Stimulated activated naive CD8-positive, alpha-beta T cell treated with anti-CD3 and anti-CD28 coated beads, Interleukin-15, Interleukin-2, amounts not matched to agents 100 U/mL and 50 U/mL, for 24 hours (primary cell): ENCODE results near the gene GPR180.
A peak's percentile ranks its signal among the peaks of the same experiment; 100 is the strongest.
"Not testable (repeated sequence)": the region's sequence is repeated elsewhere in the genome, so short reads cannot be mapped to it uniquely, and the experiment has no call there.

Experiments used
- ATAC-seq: fragments of 150-1000 bp; cut with Tn5 transposase; one replicate; pipeline ENCODE4 v1.10.0; 2021
- DNase-seq: peaks from one replicate; pipeline ENCODE4 v3.0.0; 2021

The GPR180 gene

DNA sequence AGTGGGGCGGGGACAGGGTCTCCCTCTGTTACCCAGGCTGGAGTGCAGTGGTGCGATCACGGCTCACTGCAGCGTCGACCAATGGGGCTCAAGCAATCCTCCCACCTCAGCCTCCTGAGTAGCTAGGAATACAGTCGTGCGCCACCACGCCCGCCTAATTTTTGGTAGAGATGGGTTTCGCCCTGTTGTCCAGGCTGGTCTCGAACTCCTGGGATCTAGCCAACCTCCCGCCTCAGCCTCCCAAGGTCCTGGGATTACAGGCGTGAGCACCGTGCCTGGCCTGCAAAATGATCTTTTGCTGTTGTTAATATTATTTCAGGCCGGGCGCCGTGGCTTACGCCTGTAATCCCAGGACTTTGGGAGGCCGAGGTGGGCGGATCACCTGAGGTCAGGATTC is 5.1 kb upstream of the GPR180 start:
- DNase-seq = peak; percentile 11
- no peak for ATAC-seq

DNA sequence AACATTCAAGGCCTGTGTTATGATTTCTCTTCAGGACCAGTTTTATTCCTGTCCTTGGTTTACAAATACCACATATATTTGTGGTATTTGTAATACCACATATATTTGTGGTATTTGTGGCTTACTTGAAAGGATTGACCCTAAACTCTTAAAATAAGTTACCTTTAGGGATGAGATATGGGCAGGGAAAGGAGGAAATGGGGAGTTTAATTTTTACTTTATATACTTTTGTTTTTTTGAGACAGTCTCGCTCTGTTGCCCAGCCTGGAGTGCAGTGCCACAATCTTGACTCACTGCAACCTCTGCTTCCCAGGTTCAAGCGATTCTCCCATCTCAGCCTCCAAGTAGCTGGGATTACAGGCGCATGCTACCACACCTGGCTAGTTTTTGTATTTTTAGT is 3.4 kb upstream of the GPR180 start:
- no peak for DNase-seq
- no peak for ATAC-seq

DNA sequence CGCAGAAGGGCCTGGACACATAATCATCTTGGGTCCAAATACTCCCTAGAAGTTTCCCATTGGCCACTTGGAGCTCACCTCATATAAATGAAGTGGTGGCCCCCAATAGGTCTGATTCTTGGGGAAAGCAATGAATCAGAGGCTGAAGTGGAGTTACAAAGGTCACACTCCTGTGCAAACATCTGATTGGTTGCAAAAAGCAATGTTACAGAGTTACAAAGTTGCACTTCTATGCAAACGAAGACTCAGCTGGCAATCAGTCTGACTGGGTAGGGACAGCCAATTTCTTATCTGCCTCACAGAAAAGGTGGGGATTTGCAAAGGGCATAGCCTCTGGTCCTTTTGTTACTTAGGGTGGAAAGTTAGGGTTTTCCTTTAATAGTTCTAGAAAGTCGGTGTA is 1.8 kb upstream of the GPR180 start:
- ATAC-seq (no peak), DNase-seq (no peak)

DNA sequence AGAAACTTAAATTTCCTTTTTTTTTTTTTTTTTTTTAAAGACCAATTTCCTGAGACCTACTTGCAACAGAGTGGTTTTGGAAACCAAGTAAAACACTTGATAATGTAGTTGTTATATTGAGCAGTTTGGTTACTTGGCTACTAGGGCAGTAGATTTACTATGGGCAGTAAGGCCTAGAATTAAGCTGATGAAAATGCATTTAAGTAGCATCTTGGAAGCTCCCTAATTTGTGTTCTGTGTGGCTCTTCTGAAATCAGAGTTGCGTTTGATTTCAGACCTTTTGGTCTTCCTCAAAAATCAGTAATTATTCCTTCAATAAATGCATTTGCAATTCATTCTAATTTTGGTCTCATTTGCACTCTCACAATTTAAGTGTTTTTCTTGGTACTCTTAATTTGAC is 810 bp downstream of the GPR180 start:
- ATAC-seq = no peak
- no peak for DNase-seq

DNA sequence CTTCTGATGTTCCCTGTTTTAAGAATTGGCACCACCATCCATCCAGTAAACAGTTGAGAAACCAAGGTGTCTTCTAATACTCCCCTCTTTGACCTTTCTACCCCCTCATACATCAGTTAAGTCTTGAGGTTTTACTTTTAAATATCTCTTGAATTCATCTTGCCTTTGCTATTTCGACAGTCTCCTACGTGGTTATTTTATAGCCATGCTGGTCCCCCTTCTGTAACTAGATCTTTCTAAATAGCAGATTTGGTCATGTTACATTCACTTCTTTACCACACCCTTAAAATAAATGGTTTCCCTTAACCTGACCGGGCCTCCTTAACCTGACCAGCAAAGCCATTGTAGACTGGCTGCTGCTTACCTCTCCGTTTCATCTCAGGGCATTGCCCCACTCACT is 5.4 kb downstream of the GPR180 start:
- ATAC-seq = no peak
- DNase-seq = no peak

DNA sequence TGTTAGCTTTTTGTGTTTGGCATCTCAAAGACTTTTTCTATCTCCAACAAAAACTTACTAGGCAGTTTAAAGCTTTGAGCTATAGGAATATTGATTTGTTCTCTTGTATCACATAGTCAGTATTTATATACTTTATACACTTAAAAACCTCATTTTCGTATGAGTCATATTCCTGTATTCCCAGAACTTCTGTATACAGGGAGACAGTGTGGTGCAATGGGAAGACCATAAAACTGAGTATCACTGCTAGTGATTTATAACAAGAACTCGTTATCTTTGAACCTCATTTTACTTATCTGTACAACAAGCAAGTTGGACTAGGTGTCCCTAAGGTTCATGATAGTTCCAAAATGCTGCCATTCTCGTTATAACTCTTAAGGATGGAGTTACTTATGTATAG is 6.3 kb downstream of the GPR180 start:
- ATAC-seq (no peak), DNase-seq (no peak)

DNA sequence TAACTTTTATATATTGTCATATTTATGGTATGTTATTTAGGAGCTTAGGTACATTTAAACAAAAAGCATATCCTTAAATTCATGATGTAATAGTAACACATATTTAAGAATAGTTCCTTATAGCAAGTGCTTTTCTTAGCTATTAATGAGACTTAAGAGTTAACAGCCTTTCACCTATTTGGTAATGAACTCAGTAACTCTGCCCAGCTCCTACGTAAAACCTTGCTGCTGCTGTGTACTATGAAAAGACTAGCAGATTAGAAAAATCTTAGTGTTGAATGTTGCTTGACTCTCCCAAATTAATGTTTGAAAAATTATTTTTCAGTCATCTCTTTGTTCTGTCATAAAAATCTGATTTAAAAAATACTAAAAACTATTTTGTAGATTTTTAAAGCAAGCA is 6.9 kb downstream of the GPR180 start:
- no peak for DNase-seq
- no peak for ATAC-seq

DNA sequence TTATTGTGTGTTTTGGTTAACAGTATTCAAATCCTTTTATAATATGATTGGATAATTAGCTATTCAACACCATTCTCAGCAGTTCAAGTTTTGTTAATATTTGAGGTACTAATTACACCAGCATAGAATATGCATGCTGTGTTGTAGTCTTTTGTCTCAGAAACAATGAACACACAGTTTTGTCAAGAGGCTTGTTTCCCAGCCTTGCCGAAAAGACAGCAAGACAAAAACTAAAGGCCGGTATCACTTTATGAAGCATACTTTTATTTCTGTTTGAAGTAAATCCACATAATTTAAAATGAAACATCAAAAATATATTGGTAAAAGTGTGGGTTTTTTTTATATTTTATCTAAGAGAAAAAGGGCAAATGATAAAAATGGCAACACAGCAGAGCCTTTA is 7.5 kb downstream of the GPR180 start:
- DNase-seq (no peak), ATAC-seq (no peak)

DNA sequence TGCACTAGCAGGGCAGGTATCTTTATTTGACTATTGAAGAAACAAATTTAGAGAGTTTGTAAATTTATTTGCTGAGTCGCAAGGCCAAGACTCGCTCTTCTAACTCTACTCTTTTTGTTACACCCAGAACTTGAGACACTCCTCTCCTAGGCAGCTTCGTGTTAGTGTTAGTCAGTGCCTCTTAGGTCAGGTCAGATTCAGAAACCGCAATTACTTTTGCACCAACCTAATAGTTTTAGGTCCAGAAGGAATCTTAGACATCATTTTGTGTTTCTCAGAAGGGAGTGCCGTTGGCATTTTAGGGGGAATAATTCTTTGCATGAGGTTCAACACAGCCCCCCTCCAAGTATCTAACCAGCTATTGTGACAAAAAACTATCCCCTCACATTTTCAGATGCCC is 8.8 kb downstream of the GPR180 start:
- ATAC-seq = no peak
- DNase-seq = no peak

DNA sequence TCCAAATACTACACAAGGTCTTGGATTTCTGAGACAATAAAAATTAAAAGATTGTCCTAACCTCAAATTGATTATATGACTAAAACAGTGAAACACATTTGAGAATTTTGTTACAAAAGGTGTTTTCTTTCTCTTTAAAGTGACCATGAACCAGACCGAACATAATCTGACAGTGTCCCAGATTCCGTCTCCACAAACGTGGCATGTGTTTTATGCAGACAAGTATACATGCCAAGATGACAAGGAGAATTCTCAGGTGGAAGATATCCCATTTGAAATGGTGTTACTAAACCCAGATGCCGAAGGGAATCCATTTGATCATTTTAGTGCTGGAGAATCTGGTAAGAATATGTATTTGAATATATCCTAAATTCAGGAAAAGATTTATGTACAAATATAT is 10.4 kb downstream of the GPR180 start:
- no peak for DNase-seq
- ATAC-seq = no peak

DNA sequence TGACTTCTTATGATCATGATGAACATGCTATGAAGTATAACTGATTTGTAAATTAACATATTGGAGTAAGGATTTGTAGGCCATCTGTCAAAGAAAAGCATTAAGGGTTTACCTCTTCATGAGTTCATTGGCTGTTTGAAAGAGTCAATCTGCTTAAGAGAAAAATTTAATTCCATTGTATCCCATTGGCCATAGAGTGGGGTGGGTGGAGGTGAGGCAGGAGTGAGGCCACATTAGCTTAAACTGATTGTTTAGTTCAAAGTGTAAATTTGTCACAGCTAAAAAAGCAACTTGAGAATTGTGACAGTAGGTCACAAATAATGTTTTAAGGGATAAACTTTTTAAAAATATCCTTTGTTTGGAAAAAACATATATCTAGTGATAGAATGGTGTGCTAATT is 11.4 kb downstream of the GPR180 start:
- DNase-seq (no peak), ATAC-seq (no peak)

DNA sequence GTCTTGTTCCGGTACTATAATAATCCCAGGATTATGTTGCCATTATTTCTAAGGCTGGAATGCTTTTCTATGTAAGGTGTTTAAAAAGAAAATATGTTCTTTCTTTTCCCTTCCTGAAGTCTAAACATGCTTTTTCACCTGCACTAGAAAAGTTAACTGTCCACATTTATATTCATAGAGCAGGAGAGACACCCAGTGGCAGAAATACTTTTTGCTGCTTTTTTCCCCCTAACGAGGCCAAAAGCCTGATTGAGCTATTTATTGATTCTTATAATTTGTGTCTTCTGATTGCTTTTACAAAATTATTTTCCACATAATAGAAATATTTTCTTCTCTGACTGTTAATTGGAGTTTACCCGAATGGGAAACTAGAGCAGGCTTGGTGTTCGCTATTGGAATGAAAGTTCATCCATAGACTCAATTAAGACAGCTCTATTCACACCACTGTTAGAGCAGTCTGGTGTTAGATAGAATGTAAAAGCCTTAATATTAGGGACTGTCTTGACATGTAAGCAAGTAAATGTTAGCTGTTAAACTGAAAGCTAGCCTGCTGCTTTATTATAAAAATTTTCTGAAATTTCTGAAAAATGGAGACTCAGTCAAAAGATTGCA is 15.8 kb downstream of the GPR180 start:
- DNase-seq (no peak), ATAC-seq (no peak)

DNA sequence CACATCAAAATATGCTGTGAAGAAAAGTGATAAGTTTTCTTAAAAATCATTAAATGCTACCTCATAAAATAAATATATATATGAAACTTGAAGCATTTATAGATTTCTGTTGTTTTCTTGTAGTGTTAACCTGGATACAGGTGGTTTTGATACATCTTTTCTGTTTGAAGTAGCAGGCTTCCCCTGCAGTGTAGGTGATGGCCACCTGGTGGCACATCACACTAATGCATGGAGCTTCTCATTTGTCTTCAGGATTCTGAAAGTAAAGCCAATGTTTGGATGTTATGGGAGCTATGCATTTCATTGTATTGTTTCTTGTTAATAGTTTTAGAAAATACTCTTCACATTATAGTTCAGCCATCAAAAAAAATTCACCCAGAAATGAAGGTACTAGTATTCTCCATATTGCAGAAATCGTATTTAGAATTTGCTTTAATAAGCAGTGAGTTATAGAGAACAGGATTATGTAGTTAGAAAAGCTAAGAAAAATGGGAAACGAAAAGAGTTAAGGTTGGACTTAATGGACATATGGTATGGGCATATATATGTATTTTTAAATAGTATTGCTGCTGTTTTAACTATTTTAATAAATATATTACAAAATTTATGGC is 18.7 kb downstream of the GPR180 start:
- DNase-seq = peak; percentile 25
- peak; percentile 59 for ATAC-seq

DNA sequence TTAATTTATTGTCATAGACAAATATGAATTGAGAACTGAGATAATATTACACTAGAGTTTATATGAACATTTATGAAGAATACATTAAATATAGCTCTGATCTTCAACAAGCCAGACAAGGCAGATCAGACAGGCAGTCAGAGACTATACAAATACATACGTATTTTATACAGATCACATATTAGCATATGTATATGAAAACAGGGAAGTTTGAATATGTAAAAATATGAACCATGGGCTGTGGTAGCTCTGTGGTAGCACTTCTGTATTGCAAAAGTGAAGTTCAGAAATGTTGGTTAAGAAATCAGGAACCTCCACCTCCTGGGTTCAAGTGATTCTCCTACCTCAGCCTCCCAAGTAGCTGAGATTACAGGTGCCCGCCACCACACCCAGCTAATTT is 20.7 kb downstream of the GPR180 start:
- ATAC-seq (no peak), DNase-seq (no peak)

DNA sequence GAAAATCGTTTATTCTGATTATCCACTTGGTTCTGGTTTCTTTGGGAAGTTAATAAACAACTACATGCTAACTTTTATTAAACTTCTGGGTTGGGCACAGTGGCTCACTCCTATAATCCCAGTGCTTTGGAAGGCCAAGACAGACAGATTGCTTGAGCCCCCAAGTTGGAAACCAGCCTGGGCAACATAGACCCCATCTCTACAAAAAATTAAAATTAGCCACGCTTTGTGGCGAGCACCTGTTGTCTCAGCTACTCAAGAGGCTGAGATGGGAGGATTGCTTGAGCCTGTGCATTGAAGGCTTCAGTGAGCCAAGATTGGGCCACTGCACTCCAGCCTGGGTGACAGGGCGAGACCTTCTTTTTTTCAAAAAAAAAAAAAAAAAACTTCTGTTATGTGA is 21.7 kb downstream of the GPR180 start:
- DNase-seq = no peak
- no peak for ATAC-seq

DNA sequence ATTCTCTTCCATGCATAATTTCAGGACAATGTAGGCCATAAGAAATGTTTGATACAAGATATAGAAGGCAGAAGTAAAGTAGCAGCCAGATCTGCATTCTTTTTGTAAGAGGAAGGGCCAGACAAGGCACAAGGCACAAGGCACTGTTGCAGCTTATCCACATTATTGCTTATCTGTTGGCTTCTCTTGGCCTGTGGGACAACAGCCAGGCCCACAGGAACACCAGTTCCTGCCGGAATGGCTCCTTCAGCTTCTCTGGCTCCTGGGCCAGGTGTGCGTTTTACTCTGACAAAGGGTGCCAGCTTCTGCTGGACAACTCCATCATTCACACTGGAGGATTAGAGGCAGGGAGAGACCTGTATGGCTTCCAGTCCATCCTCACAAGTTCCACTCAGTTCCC is 29.2 kb downstream of the GPR180 start:
- ATAC-seq = no peak
- no peak for DNase-seq

DNA sequence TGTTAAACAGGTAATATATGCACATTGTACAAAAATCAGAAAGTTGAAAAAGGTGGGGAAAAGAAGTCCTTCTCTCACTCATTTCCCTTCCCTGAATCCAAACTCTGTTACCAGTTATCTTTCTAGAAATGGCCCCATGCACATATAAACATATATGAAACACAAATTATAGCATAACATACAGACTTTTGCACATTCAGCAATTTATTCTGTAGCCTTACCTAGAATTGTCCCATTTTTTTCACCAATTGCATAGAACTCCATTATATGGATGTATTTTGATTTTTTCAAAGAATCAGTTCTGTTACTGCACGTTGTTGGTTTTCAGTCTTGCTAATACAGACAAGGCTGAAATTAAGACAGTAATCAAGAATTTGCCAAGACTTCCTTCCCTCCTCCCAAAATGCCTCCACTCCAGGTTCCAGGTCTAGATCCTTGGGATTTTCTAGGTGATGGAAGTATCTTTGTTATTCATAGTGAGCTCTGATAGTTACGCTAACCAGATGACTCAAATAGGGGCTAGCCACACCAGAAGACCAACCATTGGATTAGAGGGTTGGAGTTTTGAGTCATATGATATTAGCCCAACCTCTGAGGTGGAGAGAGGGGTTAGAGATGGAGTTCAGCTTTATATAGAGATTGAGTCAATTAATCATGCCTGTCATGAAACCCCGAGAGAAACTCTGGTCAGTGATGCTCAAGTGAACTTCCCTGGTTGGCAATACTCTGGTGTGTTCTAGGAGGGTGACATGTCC is 30.7 kb downstream of the GPR180 start:
- no peak for ATAC-seq

DNA sequence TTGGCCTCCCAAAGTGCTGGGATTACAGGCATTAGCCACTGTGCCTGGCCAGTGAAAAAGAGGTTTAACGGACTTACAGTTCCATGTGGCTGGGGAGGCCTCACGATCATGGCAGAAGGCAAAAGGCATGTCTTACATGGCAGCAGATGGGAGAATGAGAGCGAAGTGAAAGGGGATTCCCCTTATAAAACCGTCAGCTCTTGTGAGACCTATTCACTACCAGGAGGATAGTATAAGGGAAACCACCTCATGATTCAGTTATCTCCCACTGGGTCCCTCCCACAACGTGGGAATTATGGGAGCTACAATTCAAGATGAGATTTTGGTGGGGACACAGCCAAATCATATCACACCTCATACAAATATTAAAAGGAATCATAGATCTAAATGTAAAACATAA is 34.4 kb downstream of the GPR180 start:
- not testable (repeated sequence) for DNase-seq
- ATAC-seq = peak; percentile 71

More for the DNA sequence above, 30.7 kb downstream of the GPR180 start:
- no peak for DNase-seq

DNA sequence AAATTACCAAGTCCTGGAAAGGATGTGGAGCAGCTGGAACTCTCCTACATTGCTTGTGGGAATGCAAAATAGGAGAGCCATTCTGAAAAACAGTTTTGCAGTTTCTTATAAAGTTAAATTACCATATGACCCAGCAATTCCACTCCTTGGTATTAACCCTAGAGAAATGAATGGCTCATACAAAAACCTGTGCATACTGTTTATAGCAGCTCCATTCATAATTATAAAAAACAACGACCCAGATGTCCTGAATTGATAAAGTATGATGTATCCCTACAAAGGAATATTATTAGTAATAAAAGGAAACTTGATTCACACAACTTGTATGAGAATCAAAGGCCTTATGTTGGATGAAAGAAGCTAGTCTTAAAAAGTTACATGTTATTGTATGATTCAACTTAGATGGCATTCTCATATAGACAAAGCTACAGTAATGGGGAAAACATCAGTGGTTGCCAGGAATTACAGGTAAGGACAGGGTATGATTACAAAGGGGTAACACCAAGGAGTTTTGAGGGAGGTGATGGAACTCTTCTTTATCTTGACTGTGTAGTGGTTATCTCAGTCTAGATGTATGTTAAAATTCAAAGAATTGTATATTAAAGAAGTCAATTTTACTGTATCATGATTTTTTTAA is 35.4 kb downstream of the GPR180 start:
- no peak for DNase-seq
- ATAC-seq = no peak

DNA sequence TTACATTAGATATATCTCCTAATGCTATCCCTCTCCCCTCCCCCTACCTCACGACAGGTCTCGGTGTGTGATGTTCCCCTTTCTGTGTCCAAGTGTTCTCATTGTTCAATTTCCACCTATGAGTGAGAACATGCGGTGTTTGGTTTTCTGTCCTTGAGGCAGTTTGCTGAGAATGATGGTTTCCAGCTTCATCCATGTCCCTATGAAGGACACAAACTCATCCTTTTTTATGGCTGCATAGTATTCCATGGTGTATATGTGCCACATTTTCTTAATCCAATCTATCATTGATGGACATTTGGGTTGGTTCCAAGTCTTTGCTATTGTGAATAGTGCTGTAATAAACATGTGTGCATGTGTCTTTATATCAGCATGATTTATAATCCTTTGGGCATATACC is 36.0 kb downstream of the GPR180 start:
- not testable (repeated sequence) for DNase-seq, ATAC-seq

DNA sequence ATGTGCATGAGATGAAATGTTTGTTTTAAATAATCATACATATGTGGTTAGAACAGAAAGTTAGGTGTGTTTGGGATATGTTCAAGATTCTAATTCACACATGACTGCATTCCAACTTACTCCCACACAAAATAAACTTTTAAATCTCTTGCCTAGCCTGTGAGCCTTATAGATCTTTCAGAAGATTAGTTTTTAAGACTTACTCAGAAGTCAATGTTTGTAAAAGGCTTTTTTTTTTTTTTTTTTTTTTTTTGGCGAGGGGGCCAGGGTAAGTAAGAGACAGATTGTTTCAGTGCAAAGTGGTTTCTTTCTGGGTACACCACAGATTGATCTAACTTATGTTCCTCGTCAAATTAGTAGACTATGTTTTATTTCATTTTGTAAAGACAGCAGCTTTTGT is 39.1 kb downstream of the GPR180 start:
- DNase-seq (no peak), ATAC-seq (no peak)

DNA sequence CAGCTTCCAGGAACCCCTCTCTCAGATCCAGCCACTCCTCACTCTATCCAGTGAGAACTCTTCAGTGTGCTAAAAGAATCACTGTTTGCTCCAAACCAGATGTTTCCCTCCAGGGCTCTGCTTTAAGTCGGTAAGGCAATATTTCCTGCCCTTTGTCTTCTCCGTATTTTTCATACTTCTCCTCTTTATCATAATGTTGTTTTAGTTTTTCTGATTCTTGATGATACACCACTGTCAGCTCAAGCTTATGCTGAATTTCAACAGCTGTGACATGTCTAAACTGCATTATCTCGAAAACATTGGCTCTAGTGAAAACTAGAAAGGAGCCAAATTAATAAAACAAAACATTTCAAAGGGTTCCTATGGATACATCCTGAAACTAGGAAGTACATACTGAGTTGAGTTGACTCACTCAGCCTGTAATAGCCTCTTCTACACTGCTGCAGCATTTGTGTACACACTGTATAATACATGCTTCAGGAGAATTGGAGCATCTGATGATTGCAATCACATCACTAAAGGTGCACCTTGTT is 39.8 kb downstream of the GPR180 start:
- DNase-seq = no peak
- ATAC-seq = no peak

DNA sequence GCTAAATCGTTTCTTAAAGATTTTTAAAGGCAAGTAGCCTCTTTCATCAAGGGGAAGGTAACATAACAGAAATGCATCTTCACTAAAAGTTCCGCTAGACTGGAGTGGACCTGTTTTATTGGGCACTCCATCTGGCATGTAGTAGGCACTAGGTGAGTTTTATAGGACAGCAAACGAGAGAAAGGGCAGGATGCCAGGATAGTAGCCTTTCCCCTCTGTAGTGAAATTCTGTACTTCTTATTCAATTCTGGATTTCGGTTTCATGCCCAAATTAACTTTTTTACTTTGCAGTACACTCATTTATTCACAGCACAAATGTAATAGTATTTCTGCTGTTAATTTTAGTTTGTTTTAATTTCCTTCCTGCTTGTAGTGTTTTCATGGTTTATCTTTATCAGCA is 45.2 kb downstream of the GPR180 start:
- DNase-seq (no peak), ATAC-seq (no peak)
